Type B pancreatic cell (in vitro differentiated cells): ENCODE measurements around the gene DUSP21. TPM values are rescaled to one million over a fixed set of nuclear protein-coding genes. Genes with fewer than 3 reads are reported as not detected.
A peak's percentile ranks its signal among the peaks of the same experiment; 100 is the strongest.
"Not testable (repeated sequence)": the region's sequence is repeated elsewhere in the genome, so short reads cannot be mapped to it uniquely, and the experiment has no call there.

Experiments used
- DNase-seq: peaks from one replicate; pipeline ENCODE4 v3.0.0; 2021; ENCODE audit warnings: mixed read lengths; ENCODE audit not compliant: unreplicated experiment; ENCODE audit errors: extremely low spot score
- H3K27ac Mint-ChIP-seq: 2 replicates; pipeline ENCODE4 v1.8.0; 2021; ENCODE audit warnings: mild to moderate bottlenecking, mixed read lengths
- H3K27me3 Mint-ChIP-seq: 2 replicates; pipeline ENCODE4 v1.8.0; 2021; ENCODE audit warnings: mixed read lengths
- H3K36me3 Mint-ChIP-seq: 2 replicates; pipeline ENCODE4 v1.8.0; 2021; ENCODE audit warnings: mixed read lengths
- H3K4me1 Mint-ChIP-seq: one replicate; pipeline ENCODE4 v1.8.0; 2021; ENCODE audit warnings: mixed read lengths; ENCODE audit not compliant: unreplicated experiment
- H3K4me3 Mint-ChIP-seq: 2 replicates; pipeline ENCODE4 v1.8.0; 2021; ENCODE audit warnings: mild to moderate bottlenecking, mixed read lengths
- H3K9me3 Mint-ChIP-seq: 2 replicates; pipeline ENCODE4 v1.8.0; 2021; ENCODE audit warnings: mixed read lengths
- total RNA-seq: library from RNA; stranded (reverse); gene quantifications from 2 replicates; pipeline ENCODE4 v1.2.1, GENCODE V29; 2021; ENCODE audit warnings: low replicate concordance
- TF ChIP-seq, protein P1 (sequence below): fragments of 200-600 bp; sonication (generic); conservative IDR thresholded peaks from 2 replicates; pipeline ENCODE4 v1.5.0; 2021; ENCODE audit warnings: antibody characterized with exemption, mild to moderate bottlenecking

DUSP21 gene
- total RNA-seq, 1 donor from 2014 or later: not detected

DNA sequence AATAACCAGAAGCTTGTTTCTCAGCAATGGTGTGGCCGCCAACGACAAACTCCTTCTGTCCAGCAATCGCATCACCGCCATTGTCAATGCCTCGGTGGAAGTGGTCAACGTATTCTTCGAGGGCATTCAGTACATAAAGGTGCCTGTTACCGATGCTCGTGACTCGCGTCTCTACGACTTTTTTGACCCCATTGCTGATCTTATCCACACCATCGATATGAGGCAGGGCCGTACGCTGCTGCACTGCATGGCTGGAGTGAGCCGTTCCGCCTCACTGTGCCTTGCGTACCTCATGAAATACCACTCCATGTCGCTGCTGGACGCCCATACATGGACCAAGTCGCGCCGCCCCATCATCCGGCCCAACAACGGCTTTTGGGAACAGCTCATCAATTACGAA, 383 bp downstream of the DUSP21 start:
- TF ChIP-seq, protein P1, sequence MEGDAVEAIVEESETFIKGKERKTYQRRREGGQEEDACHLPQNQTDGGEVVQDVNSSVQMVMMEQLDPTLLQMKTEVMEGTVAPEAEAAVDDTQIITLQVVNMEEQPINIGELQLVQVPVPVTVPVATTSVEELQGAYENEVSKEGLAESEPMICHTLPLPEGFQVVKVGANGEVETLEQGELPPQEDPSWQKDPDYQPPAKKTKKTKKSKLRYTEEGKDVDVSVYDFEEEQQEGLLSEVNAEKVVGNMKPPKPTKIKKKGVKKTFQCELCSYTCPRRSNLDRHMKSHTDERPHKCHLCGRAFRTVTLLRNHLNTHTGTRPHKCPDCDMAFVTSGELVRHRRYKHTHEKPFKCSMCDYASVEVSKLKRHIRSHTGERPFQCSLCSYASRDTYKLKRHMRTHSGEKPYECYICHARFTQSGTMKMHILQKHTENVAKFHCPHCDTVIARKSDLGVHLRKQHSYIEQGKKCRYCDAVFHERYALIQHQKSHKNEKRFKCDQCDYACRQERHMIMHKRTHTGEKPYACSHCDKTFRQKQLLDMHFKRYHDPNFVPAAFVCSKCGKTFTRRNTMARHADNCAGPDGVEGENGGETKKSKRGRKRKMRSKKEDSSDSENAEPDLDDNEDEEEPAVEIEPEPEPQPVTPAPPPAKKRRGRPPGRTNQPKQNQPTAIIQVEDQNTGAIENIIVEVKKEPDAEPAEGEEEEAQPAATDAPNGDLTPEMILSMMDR: no peak
- H3K9me3 Mint-ChIP-seq: peaks cover 5% of the 10 kb centered on the region
- H3K4me3 Mint-ChIP-seq: no peak overlapping the region
- H3K27ac Mint-ChIP-seq: no peak overlapping the region
- DNase-seq: no peak
- H3K27me3 Mint-ChIP-seq: no peaks in the 10 kb centered on the region
- H3K36me3 Mint-ChIP-seq: no peaks in the 10 kb centered on the region
- H3K4me1 Mint-ChIP-seq: no peaks in the 10 kb centered on the region

DNA sequence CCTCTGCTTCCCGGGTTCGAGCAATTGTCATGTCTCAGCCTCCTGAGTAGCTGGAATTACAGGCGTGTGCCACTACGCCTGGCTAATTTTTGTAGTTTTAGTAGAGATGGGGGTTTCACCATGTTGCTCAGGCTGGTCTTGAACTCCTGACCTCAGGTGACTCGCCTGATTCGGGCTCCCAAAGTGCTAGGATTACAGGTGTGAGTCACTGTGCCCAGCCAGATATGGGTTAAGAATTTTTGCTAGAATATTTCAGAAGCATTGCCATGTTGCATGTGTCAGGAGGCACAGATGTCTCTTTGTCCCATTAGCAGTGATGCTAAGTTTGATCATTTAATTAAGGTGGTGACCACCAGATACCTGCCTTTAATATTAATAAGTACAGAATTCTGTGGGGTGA, 7.1 kb downstream of the DUSP21 start:
- not testable (repeated sequence) for H3K36me3 Mint-ChIP-seq, H3K4me1 Mint-ChIP-seq, H3K27ac Mint-ChIP-seq, H3K4me3 Mint-ChIP-seq, DNase-seq, H3K27me3 Mint-ChIP-seq, H3K9me3 Mint-ChIP-seq

DNA sequence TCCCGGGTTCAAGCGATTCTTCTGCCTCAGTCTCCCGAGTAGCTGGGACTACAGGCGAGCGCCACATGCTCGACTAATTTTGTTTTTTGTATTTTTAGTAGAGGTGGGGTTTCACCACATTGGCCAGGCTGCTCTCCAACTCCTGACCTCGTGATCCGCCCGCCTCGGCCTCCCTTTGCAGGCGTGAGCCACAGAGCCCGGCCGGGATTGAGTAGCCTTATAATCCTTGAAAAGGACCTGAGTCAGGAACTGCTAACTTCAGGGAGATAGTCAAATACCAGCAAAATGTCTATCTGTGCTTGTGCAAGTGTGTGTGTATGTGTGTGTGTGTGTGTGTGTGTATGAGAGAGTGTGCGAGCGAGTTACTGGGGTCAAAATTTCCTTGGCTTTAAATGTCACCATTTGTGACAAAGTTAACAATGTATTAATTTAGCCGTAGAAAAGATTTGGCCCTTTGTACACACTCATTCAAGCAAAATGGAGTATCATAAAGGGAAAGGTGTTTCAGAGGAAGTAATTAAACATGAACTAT, 27.4 kb downstream of the DUSP21 start:
- TF ChIP-seq, protein P1: no peak
- Mint-ChIP-seq H3K4me3 (peak overlapping the region; percentile 72), H3K9me3 (no peaks in the 10 kb centered on the region), H3K27ac (peak overlapping the region; percentile 63), H3K4me1 (no peaks in the 10 kb centered on the region), H3K36me3 (no peaks in the 10 kb centered on the region), H3K27me3 (no peaks in the 10 kb centered on the region)
- DNase-seq: no peak

DNA sequence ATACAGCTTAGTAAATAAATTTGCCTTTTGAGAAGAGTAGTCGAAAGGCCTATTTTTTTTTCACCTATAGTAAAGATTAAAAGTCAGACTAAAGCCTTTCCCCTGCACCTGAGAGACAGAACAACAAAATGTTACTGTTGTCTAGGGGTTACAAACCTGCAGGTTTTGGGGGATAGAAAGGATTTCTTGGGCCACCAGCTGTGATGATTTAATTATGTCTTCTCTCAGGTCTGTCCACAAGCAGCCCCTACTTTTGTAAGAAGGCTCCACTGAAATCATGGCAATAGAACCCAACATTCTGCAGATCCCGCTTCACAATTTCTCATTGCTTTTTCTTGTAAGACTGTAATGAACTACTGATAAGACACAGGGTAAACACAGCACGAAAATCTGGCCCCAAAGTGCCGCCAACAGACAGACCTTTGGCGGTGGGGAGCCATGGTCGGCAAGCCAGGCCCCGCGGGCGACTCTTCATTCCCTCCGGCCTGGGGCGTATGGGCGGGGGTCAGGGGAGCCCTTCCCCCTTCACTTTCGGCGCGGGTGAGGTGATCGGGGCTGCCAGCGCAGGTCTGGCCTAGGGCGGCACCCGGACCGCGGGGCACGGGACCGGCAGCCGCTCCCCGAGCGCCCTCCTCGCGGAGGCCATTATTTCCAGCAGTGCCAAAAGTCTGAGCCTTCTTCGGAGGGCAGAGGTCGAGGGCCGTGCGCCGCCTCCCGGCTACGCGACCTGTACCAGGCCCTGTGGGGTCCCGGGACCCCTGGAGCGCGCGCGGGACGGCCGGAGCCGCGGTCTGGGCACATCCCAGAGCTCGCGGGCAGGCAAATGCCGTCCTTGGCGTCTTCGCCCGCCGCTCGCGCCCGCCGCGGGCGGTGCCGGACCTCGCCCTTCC, 28.4 kb downstream of the DUSP21 start:
- Mint-ChIP-seq H3K9me3 (no peaks in the 10 kb centered on the region), H3K36me3 (no peaks in the 10 kb centered on the region), H3K4me3 (peak overlapping the region; percentile 97), H3K27ac (peak overlapping the region; percentile 94), H3K4me1 (no peaks in the 10 kb centered on the region), H3K27me3 (no peaks in the 10 kb centered on the region)
- TF ChIP-seq, protein P1: no peak
- peak; percentile 75 for DNase-seq

DNA sequence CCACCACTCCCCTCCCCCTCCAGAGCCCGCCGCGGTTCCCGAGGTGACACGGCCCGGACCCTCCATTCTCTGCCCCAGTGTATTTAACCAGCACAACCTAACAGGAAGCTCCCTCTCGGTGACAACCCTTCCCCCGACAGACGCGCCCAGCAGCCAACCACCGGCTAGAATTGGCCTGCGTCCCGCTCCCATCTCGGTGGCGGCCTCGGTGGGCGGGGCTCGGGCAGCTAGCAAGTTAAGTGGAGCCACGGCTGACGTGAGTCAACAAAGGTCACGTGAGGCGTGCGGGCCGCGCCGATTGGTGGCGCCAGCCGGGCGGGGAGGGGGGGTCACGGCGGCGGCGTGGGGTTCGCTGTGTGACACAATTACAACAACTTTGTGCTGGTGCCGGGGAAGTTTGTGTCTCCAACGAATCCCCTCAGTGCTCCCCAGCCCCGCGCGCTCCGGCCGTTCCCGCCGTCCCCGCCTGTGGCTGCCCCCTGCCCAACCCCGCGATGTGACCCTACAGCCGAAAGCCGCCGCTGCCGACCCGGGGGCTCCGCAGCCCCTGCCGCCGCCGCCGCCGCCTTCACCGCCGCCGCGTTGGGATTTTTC, 29.1 kb downstream of the DUSP21 start, which contains the start of gene KDM6A:
TSS of gene KDM6A (plus strand) at position 368 of the 594 bp plus-strand sequence. CDS start 364 bp downstream, outside the sequence.
- DNase-seq: peak; percentile 94
- Mint-ChIP-seq H3K36me3 (no peaks in the 10 kb centered on the region), H3K4me3 (peak within 1 kb of the TSS; percentile 97), H3K4me1 (no peaks in the 10 kb centered on the region), H3K9me3 (no peaks in the 10 kb centered on the region), H3K27ac (peak within 1 kb of the TSS; percentile 96), H3K27me3 (no peaks in the 10 kb centered on the region)
- TF ChIP-seq, protein P1: no peak
